ENCODE measurements around the gene MAPK1. TPM values are rescaled to one million over a fixed set of nuclear protein-coding genes. Genes with fewer than 3 reads are reported as not detected.
"Not testable (repeated sequence)": the region's sequence is repeated elsewhere in the genome, so short reads cannot be mapped to it uniquely, and the experiment has no call there.

MAPK1 gene
- total RNA-seq, 1 experiment from 2014 or later: 87.4 TPM

GRCh38 chr22:21819183-21819770, 48.2 kb downstream of the MAPK1 start (continued):
- TF ChIP-seq ELF4 (CRISPR knock-in tag; IDR thresholded peaks at IDR 0.05; ENCODE audit: low read depth) (no peak), ZNF263 (CRISPR knock-in tag; IDR thresholded peaks at IDR 0.05; ENCODE audit: low read depth) (no peak), ZNF396 (CRISPR knock-in tag; IDR thresholded peaks at IDR 0.05; ENCODE audit: borderline replicate concordance) (no peak), ZMAT4 (CRISPR knock-in tag; IDR thresholded peaks at IDR 0.05) (no peak)
- TF ChIP-seq, protein P1, sequence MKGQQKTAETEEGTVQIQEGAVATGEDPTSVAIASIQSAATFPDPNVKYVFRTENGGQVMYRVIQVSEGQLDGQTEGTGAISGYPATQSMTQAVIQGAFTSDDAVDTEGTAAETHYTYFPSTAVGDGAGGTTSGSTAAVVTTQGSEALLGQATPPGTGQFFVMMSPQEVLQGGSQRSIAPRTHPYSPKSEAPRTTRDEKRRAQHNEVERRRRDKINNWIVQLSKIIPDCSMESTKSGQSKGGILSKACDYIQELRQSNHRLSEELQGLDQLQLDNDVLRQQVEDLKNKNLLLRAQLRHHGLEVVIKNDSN (CRISPR knock-in tag; IDR thresholded peaks at IDR 0.05): no peak

- Mint-ChIP-seq H3K9me3 (no peaks in the 10 kb centered on the region), H3K27me3 (ENCODE audit: low read depth) (no peaks in the 10 kb centered on the region), H3K36me3 (no peaks in the 10 kb centered on the region), H3K27ac (peak overlapping the region; percentile 89), H3K4me1 (peaks cover 40% of the 10 kb centered on the region), H3K4me3 (peak overlapping the region; percentile 29)
- TF ChIP-seq, protein P2, sequence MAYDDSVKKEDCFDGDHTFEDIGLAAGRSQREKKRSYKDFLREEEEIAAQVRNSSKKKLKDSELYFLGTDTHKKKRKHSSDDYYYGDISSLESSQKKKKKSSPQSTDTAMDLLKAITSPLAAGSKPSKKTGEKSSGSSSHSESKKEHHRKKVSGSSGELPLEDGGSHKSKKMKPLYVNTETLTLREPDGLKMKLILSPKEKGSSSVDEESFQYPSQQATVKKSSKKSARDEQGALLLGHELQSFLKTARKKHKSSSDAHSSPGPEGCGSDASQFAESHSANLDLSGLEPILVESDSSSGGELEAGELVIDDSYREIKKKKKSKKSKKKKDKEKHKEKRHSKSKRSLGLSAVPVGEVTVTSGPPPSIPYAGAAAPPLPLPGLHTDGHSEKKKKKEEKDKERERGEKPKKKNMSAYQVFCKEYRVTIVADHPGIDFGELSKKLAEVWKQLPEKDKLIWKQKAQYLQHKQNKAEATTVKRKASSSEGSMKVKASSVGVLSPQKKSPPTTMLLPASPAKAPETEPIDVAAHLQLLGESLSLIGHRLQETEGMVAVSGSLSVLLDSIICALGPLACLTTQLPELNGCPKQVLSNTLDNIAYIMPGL (CRISPR knock-in tag; IDR thresholded peaks at IDR 0.05): no peak
- TF ChIP-seq, protein P3, sequence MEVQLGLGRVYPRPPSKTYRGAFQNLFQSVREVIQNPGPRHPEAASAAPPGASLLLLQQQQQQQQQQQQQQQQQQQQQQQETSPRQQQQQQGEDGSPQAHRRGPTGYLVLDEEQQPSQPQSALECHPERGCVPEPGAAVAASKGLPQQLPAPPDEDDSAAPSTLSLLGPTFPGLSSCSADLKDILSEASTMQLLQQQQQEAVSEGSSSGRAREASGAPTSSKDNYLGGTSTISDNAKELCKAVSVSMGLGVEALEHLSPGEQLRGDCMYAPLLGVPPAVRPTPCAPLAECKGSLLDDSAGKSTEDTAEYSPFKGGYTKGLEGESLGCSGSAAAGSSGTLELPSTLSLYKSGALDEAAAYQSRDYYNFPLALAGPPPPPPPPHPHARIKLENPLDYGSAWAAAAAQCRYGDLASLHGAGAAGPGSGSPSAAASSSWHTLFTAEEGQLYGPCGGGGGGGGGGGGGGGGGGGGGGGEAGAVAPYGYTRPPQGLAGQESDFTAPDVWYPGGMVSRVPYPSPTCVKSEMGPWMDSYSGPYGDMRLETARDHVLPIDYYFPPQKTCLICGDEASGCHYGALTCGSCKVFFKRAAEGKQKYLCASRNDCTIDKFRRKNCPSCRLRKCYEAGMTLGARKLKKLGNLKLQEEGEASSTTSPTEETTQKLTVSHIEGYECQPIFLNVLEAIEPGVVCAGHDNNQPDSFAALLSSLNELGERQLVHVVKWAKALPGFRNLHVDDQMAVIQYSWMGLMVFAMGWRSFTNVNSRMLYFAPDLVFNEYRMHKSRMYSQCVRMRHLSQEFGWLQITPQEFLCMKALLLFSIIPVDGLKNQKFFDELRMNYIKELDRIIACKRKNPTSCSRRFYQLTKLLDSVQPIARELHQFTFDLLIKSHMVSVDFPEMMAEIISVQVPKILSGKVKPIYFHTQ (CRISPR knock-in tag; IDR thresholded peaks at IDR 0.05): no peak
- TF ChIP-seq, protein P4, sequence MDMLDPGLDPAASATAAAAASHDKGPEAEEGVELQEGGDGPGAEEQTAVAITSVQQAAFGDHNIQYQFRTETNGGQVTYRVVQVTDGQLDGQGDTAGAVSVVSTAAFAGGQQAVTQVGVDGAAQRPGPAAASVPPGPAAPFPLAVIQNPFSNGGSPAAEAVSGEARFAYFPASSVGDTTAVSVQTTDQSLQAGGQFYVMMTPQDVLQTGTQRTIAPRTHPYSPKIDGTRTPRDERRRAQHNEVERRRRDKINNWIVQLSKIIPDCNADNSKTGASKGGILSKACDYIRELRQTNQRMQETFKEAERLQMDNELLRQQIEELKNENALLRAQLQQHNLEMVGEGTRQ (CRISPR knock-in tag; IDR thresholded peaks at IDR 0.05): no peak
- TF ChIP-seq TP53 (CRISPR knock-in tag; IDR thresholded peaks at IDR 0.05) (no peak), NFYB (CRISPR knock-in tag; conservative IDR thresholded peaks at IDR 0.05; ENCODE audit: low read depth) (no peak), GABPB1 (CRISPR knock-in tag; IDR thresholded peaks at IDR 0.05) (no peak), IRF2 (CRISPR knock-in tag; IDR thresholded peaks at IDR 0.05; ENCODE audit: borderline replicate concordance, low read depth) (no peak), RORB (CRISPR knock-in tag; IDR thresholded peaks at IDR 0.05) (no peak), SMAD3 (CRISPR knock-in tag; IDR thresholded peaks at IDR 0.05; ENCODE audit: borderline replicate concordance) (no peak), CREM (CRISPR knock-in tag; IDR thresholded peaks at IDR 0.05) (no peak), E2F5 (CRISPR knock-in tag; IDR thresholded peaks at IDR 0.05) (no peak), ZNF416 (CRISPR knock-in tag; IDR thresholded peaks at IDR 0.05) (no peak)
- TF ChIP-seq, protein P5, sequence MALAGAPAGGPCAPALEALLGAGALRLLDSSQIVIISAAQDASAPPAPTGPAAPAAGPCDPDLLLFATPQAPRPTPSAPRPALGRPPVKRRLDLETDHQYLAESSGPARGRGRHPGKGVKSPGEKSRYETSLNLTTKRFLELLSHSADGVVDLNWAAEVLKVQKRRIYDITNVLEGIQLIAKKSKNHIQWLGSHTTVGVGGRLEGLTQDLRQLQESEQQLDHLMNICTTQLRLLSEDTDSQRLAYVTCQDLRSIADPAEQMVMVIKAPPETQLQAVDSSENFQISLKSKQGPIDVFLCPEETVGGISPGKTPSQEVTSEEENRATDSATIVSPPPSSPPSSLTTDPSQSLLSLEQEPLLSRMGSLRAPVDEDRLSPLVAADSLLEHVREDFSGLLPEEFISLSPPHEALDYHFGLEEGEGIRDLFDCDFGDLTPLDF (CRISPR knock-in tag; IDR thresholded peaks at IDR 0.05): no peak
- TF ChIP-seq, protein P6, sequence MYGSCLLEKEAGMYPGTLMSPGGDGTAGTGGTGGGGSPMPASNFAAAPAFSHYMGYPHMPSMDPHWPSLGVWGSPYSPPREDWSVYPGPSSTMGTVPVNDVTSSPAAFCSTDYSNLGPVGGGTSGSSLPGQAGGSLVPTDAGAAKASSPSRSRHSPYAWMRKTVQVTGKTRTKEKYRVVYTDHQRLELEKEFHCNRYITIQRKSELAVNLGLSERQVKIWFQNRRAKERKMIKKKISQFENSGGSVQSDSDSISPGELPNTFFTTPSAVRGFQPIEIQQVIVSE (CRISPR knock-in tag; IDR thresholded peaks at IDR 0.05; ENCODE audit: borderline replicate concordance): no peak
- TF ChIP-seq, protein P7, sequence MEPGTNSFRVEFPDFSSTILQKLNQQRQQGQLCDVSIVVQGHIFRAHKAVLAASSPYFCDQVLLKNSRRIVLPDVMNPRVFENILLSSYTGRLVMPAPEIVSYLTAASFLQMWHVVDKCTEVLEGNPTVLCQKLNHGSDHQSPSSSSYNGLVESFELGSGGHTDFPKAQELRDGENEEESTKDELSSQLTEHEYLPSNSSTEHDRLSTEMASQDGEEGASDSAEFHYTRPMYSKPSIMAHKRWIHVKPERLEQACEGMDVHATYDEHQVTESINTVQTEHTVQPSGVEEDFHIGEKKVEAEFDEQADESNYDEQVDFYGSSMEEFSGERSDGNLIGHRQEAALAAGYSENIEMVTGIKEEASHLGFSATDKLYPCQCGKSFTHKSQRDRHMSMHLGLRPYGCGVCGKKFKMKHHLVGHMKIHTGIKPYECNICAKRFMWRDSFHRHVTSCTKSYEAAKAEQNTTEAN (CRISPR knock-in tag; IDR thresholded peaks at IDR 0.05): no peak
- DNase-seq (ENCODE audit: low spot score) (no peak), ATAC-seq (peak; percentile 81)
- ChIA-PET POLR2A (no interaction called here), CTCF (interaction anchor here (1.3 kb wide), 1 partner anchor 119 kb away, joined by 3 read pairs; no protein-coding TSS in a partner anchor)
Measured at GRCh38 chr22:21818487-21819182, 48.8 kb downstream of the MAPK1 start.

- H3K36me3 Mint-ChIP-seq; H3K4me3 Mint-ChIP-seq; H3K9me3 Mint-ChIP-seq; CTCF ChIA-PET; DNase-seq (ENCODE audit: low spot score); ATAC-seq; H3K27me3 Mint-ChIP-seq (ENCODE audit: low read depth); POLR2A ChIA-PET: not testable (repeated sequence)
- Mint-ChIP-seq H3K4me1 (peaks cover 37% of the 10 kb centered on the region), H3K27ac (peak overlapping the region; percentile 89; the same call in 1 of the 2 replicates)
Measured at GRCh38 chr22:21817497-21817853, 50.0 kb downstream of the MAPK1 start.
